GM19468 (cell line): ENCODE data around the gene ACACA.
A peak's percentile ranks its signal among the peaks of the same experiment; 100 is the strongest.
"Not testable (repeated sequence)": the region's sequence is repeated elsewhere in the genome, so short reads cannot be mapped to it uniquely, and the experiment has no call there.

Experiments
- ATAC-seq: cut with Tn5 transposase; IDR thresholded peaks from one replicate; pipeline ENCODE4 v1.9.1; 2021; ENCODE audit warnings: mild to moderate bottlenecking, moderate library complexity, moderate number of reproducible peaks; ENCODE audit not compliant: unreplicated experiment; ENCODE audit errors: extremely low read depth

Gene ACACA

GRCh38 chr17:37406635-37407461 is at the start of gene ACACA, which contains the start of gene TADA2A:
TSS of gene ACACA (minus strand) at chr17:37406836. CDS start at chr17:37406299, 537 bp downstream.
TSS of gene TADA2A (plus strand) at chr17:37406886. CDS start at chr17:37411366, 4,480 bp downstream.
- peak; percentile 48 for ATAC-seq

GRCh38 chr17:37450112-37450511 is 43.5 kb upstream of the ACACA start:
- no peak for ATAC-seq

GRCh38 chr17:37447641-37448040 is 41.0 kb upstream of the ACACA start:
- ATAC-seq: no peak

GRCh38 chr17:37446027-37446426 is 39.4 kb upstream of the ACACA start:
- ATAC-seq: no peak

DNA sequence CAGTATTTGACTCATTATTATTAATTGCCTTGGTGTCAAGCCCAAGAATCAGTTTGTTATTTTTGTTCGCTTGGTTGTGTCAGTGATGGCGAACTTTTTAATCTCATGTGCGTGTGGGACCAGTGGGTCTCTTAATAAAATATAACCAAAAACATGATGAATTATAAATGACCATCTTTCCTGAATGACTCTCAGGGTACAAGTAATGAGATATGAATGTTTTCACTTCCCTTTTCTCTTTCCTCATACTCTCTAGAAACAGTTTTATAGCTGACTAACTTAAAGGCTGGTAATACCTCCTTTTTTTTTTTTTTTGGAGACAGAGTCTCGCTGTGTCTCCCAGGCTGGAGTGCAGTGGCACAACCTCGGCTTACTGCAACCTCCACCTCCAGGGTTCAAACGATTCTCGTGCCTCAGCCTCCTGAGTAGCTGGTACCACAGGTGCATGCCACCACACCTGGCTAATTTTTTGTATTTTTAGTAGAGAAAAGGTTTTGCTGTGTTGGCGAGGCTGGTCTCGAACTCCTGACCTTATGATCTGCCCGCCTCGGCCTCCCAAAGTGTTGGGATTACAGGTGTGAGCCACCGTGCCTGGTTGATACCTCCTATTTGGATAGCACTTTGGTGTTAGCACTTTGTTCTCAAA is 34.9 kb upstream of the ACACA start:
- not testable (repeated sequence) for ATAC-seq

DNA sequence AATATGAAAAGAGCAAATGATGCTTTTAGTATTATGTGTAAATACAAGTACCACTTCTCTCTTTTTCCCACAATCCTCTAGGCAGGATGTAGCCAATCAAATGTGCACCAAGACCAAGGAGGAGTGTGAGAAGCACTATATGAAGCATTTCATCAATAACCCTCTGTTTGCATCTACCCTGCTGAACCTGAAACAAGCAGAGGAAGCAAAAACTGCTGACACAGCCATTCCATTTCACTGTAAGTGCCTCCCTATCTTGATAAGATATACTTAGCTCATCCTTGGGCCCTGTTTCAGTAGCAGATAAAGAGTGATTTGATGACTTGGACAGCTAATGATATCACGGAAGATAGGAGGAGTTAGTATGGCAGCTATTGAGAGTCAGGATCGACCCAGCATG is 33.8 kb upstream of the ACACA start:
- no peak for ATAC-seq

- no peak for ATAC-seq
These were observed 31.5 kb upstream of the ACACA start for GRCh38 chr17:37438141-37438540.

DNA sequence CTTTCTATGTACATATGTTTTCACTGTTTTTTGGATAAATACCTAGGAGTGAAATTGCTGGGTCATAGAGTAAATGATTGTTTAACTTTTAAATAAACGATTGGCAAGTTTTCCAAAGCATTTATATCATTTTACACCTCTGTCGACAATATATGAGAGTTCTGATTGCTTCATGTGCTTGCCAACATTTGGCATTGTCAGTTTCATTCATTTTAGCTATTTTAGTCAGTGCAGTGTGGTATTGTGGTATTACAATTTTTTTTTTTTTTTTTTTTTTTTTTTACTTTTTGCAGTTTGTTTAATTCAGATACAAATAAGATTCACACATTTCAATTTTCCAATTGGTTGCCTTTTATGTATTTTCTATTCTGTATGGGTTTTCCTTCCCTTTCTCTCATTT is 26.0 kb upstream of the ACACA start:
- no peak for ATAC-seq

DNA sequence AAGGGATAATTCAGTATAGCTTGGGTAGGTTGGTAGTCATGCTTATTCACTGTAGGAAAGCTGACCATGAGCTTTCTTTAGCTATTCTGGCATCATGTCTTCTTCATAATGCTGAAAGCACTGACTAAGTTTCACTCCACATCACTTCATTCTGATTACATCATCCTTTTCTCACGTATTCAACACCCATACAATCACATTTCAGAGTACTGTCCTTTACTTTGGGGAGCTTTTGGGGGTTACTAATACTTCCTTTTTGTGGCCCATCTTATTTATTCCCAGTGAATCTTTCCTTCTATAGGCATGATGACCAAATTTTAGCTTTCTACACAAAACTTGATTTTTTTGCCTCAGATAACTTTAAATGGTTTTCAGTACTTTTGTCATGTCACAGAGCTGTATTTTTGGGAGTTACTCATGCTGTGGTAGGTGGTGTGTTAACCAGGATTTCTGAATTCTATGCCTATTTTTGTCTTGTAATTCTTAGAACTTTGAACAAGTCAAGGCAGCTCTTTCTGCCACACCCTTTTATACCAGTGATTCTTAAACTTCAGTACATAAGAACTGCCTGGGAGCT is 23.5 kb upstream of the ACACA start:
- ATAC-seq: no peak

GRCh38 chr17:37429453-37429852 is 22.8 kb upstream of the ACACA start:
- ATAC-seq: no peak

GRCh38 chr17:37429039-37429438 is 22.4 kb upstream of the ACACA start:
- no peak for ATAC-seq

- ATAC-seq: no peak
These were observed 18.6 kb upstream of the ACACA start for GRCh38 chr17:37425268-37425667.

DNA sequence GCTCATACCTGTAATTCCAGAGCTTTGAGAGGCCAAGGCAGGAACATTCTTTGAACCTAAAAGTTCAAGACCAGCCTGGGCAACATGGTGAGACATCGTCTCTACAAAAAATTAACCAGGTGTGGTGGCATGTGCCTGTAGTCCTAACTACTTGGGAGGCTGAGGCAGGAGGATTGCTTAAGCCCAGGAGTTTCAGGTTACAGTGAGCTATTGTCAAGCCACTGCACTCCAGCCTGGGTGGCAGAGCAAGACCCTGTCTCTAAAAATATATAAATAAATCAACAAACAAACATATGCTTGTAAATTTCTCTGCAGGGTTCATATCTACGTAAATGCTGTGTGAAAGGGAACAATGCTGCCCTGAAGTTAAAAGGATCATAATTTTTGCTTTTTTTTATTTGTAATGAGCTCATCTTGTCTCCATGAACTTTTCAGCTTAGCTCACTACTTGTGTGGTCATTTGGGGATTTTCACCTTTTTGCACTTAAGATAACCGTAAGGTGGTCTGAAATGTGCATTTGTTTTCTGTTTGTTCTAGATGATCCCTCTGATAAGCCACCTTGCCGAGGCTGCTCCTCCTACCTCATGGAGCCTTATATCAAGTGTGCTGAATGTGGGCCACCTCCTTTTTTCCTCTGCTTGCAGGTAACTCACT is 16.5 kb upstream of the ACACA start:
- ATAC-seq: no peak

DNA sequence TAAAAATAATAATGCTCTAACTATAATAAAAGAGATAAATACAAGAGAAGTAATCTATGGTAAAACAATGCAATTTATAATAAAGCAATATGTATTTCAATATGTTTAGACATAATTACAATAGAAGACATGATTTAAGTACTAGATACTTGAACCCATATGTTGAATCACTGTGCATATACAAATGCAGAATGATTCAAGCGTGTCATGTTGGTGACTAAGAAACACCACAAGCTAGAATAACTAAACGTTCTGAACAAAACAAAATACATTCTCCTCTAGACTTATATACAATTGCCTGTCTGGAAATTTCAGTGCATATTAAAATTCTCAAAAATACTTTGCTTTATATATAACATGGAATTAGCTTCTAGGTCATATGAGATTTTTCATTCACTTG is 11.2 kb upstream of the ACACA start:
- no peak for ATAC-seq

DNA sequence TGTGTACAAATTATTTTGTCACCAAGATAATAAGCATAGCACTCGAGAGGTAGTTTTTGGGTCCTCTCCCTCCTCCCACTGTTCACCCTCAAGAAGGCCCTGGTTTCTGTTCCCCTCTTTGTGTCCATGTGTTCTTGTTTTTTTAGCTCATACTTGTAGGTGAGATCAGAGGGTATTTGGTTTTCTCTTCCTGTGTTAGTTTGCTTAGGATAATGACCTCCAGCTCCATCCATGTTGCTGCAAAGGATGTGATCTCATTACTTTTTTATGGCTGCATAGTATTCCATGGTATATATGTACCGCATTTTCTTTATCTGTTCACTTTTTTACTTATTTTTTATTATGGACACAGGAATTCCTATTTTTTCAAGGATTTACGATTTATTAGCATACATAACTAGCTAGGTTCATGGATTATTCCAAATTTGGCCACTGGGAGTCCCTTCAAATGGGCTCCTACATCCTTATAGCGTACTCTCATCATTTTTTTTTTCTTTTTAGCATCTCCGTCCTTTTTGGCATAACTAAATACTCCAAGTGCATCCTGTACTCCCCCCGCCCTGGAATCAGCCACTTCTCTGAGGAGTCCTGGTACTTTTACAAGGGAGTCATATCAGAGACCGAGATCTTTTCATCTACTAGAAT is 7.4 kb upstream of the ACACA start:
- ATAC-seq: no peak

- ATAC-seq: no peak
These were observed 3.7 kb upstream of the ACACA start for GRCh38 chr17:37410357-37410756.

GRCh38 chr17:37408145-37408479 is 1.5 kb upstream of the ACACA start:
- ATAC-seq: not testable (repeated sequence)

DNA sequence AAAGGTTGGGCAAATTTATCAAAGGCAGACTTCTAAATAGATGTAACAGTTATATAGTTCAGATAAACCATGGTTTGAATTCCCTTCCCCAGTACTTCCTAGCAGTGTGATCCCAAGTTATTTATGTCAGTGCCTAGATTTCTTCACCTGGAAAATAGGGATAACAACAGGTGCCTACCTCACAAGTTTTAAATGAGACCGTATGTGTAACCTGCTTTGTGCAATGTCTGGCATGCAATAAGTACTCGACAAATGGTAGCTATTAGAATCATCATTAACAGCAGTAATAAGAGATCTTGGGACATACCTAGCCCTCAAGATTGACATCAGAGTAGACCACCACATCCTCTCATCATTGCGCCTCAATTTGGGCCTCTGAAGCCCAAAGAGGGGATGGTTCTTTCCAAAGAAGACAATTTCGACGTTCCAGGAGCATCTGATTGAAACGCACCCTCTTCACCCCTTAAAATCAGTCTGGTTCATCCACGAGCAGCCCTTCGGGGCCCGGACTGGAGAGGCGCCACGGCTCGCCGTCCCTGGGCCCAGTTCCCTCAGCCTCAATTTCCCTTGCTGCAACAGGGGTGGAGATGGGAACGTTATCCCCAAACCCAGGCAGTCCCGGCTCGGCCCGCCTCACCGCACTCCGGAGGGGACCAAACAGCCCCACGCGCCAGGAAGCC is 541 bp downstream of the ACACA start:
- ATAC-seq: no peak

DNA sequence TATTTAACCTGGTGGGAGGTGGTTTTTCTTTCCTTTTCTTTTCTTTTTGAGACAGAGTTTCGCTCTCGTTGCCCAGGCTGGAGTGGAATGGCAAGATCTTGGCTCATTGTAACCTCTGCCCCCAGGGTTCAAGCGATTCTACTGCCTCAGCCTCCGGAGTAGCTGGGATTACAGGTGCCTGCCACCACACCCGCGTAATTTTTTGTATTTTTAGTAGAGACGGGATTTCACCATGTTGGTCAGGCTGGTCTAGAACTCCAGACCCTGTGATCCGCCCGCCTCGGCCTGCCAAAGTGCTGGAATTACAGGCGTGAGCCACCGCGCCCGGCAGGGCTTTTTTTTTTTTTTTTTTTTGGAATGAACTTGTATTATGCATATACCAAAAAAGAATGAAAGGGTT is 1.1 kb downstream of the ACACA start:
- ATAC-seq: not testable (repeated sequence)

DNA sequence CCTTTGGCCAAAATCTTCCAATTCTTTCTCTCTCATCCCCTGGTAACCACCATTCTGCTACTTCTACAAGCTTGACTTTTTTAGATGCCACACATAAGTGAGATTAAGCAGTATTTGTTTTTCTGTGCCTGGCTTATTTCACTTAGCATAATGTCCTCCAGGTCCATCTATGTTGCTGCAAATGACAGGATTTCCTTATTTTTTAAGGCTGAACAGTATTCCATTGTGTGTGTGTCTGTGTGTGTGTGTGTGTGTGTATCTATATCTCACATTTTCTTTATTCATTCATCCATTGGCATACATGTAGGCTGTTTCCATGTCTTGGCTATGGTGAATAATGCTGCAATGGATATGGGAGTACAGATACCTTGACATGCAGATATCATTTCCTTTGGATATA is 6.1 kb downstream of the ACACA start:
- ATAC-seq: no peak
